ENCODE results near the gene BBS9. TPM values are rescaled to one million over a fixed set of nuclear protein-coding genes. Genes with fewer than 3 reads are reported as not detected.
"Not testable (repeated sequence)": the region's sequence is repeated elsewhere in the genome, so short reads cannot be mapped to it uniquely, and the experiment has no call there.

BBS9 gene
- total and polyA plus RNA-seq, 9 of the 15 experiments (the other 6 are each of a cell fraction or from before 2014, with no cell fraction given), result 0.77 to 3.3 (median 2.4) TPM

DNA sequence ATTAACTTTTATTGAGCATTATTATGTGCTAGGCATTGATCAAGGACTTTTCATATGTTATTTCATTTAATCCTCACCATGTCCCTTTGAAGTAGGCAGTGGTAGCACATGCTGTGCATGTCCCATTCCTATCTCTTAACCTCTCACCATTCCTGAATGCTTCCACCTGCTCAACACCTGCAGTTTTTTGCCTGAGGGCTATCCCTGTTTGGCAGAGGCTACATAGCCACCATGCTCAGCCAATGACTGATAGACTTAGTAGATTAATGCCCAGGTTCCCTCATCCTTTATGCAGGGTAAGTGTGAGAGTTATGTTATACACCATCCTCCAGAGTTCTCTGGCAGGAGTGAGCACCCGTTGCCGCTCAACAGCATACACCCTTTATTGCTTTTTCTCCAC, 387.8 kb downstream of the BBS9 start (continued):
- TF ChIP-seq, protein P1, sequence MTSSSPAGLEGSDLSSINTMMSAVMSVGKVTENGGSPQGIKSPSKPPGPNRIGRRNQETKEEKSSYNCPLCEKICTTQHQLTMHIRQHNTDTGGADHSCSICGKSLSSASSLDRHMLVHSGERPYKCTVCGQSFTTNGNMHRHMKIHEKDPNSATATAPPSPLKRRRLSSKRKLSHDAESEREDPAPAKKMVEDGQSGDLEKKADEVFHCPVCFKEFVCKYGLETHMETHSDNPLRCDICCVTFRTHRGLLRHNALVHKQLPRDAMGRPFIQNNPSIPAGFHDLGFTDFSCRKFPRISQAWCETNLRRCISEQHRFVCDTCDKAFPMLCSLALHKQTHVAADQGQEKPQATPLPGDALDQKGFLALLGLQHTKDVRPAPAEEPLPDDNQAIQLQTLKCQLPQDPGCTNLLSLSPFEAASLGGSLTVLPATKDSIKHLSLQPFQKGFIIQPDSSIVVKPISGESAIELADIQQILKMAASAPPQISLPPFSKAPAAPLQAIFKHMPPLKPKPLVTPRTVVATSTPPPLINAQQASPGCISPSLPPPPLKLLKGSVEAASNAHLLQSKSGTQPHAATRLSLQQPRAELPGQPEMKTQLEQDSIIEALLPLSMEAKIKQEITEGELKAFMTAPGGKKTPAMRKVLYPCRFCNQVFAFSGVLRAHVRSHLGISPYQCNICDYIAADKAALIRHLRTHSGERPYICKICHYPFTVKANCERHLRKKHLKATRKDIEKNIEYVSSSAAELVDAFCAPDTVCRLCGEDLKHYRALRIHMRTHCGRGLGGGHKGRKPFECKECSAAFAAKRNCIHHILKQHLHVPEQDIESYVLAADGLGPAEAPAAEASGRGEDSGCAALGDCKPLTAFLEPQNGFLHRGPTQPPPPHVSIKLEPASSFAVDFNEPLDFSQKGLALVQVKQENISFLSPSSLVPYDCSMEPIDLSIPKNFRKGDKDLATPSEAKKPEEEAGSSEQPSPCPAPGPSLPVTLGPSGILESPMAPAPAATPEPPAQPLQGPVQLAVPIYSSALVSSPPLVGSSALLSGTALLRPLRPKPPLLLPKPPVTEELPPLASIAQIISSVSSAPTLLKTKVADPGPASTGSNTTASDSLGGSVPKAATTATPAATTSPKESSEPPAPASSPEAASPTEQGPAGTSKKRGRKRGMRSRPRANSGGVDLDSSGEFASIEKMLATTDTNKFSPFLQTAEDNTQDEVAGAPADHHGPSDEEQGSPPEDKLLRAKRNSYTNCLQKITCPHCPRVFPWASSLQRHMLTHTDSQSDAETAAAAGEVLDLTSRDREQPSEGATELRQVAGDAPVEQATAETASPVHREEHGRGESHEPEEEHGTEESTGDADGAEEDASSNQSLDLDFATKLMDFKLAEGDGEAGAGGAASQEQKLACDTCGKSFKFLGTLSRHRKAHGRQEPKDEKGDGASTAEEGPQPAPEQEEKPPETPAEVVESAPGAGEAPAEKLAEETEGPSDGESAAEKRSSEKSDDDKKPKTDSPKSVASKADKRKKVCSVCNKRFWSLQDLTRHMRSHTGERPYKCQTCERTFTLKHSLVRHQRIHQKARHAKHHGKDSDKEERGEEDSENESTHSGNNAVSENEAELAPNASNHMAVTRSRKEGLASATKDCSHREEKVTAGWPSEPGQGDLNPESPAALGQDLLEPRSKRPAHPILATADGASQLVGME (CRISPR knock-in tag; IDR thresholded peaks at IDR 0.05), result no peak
- TF ChIP-seq, protein P2, sequence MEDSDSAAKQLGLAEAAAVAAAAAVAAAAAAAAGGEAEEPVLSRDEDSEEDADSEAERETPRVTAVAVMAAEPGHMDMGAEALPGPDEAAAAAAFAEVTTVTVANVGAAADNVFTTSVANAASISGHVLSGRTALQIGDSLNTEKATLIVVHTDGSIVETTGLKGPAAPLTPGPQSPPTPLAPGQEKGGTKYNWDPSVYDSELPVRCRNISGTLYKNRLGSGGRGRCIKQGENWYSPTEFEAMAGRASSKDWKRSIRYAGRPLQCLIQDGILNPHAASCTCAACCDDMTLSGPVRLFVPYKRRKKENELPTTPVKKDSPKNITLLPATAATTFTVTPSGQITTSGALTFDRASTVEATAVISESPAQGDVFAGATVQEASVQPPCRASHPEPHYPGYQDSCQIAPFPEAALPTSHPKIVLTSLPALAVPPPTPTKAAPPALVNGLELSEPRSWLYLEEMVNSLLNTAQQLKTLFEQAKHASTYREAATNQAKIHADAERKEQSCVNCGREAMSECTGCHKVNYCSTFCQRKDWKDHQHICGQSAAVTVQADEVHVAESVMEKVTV (CRISPR knock-in tag; IDR thresholded peaks at IDR 0.05), result no peak
- no peak for TF ChIP-seq POLR3A (IDR thresholded peaks at IDR 0.05; ENCODE audit: borderline replicate concordance, extremely low read depth, insufficient read depth, insufficient read length)
- no peak for TF ChIP-seq GATA2 (CRISPR knock-in tag; IDR thresholded peaks at IDR 0.05)
- TF ChIP-seq BRCA1 (IDR thresholded peaks at IDR 0.05), result no peak
- no peak for TF ChIP-seq BRCA1 (CRISPR knock-in tag; IDR thresholded peaks at IDR 0.05)
- TF ChIP-seq FUS (optimal IDR thresholded peaks at IDR 0.05; ENCODE audit: low read depth, low read length), result no peak
- TF ChIP-seq, protein P3, sequence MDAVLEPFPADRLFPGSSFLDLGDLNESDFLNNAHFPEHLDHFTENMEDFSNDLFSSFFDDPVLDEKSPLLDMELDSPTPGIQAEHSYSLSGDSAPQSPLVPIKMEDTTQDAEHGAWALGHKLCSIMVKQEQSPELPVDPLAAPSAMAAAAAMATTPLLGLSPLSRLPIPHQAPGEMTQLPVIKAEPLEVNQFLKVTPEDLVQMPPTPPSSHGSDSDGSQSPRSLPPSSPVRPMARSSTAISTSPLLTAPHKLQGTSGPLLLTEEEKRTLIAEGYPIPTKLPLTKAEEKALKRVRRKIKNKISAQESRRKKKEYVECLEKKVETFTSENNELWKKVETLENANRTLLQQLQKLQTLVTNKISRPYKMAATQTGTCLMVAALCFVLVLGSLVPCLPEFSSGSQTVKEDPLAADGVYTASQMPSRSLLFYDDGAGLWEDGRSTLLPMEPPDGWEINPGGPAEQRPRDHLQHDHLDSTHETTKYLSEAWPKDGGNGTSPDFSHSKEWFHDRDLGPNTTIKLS (IDR thresholded peaks at IDR 0.05; ENCODE audit: borderline replicate concordance, low read depth), result no peak
- TF ChIP-seq RUNX1 (IDR thresholded peaks at IDR 0.05; ENCODE audit: low read depth), result no peak
- TF ChIP-seq ZNF347 (CRISPR knock-in tag; IDR thresholded peaks at IDR 0.05; ENCODE audit: low read depth), result no peak
- TF ChIP-seq SPI1 (IDR thresholded peaks at IDR 0.05; ENCODE audit: borderline replicate concordance, low read depth, low read length), result no peak
- no peak for TF ChIP-seq STAT5B (CRISPR knock-in tag; IDR thresholded peaks at IDR 0.05)
- no peak for TF ChIP-seq MTA1 (IDR thresholded peaks at IDR 0.05; ENCODE audit: borderline replicate concordance)

DNA sequence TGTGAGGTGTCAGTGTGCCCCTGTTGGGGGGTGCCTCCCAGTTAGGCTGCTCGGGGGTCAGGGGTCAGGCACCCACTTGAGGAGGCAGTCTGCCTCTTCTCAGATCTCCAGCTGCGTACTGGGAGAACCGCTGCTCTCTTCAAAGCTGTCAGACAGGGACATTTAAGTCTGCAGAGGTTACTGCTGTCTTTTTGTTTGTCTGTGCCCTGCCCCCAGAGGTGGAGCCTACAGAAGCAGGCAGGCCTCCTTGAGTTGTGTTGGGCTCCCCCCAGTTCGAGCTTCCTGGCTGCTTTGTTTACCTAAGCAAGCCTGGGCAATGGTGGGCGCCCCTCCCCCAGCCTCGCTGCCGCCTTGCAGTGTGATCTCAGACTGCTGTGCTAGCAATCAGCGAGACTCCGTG, 397.6 kb downstream of the BBS9 start:
- H3K79me2 ChIP-seq (ENCODE audit: control insufficient read depth, insufficient read depth, low read length); H3K9ac ChIP-seq (ENCODE audit: insufficient read depth in 1 of 2, low read depth in 2 of 2, low read length in 2 of 2); in situ Hi-C loops (cut with MboI); H4K20me1 ChIP-seq (replicated peaks; ENCODE audit: control insufficient read depth, insufficient read depth, low read length); H3K27me3 ChIP-seq (ENCODE audit: control insufficient read depth in 2 of 2, insufficient read depth in 2 of 2, low read length in 2 of 2); H2AFZ ChIP-seq (ENCODE audit: low read depth, low read length); H3K9me3 ChIP-seq (replicated peaks; ENCODE audit: control insufficient read depth, insufficient read depth, low read depth, low read length); DNase-seq (ENCODE audit: extremely low read depth in 1 of 4, low spot score in 3 of 4); POLR2A ChIA-PET; FAIRE-seq; H3K4me3 ChIP-seq; H3K27ac ChIP-seq (ENCODE audit: extremely low read depth, low read depth, low read length); intact Hi-C loops (cut with micrococcal nuclease); H3K36me3 ChIP-seq (ENCODE audit: control insufficient read depth, insufficient read depth, low read length); ATAC-seq; H3K9me1 ChIP-seq (ENCODE audit: control insufficient read depth, insufficient read depth, low read length); BruUV-seq (replicated peaks); CTCF ChIA-PET (ENCODE audit: low intra/inter-chr PET ratio); H3K4me1 ChIP-seq (replicated peaks in 1 of 2; ENCODE audit: control insufficient read depth in 2 of 2, insufficient read depth in 2 of 2, low read length in 2 of 2); H3K4me2 ChIP-seq (ENCODE audit: insufficient read depth, low read length): not testable (repeated sequence)
- 5% methylated on average over 4 of the region's 9 CpGs for WGBS (ENCODE audit: insufficient coverage, low coverage, missing lambda C conversion rate)

All from K562 (cell line).